HFFc6 (cell line): ENCODE results near the gene SP140. TPM values are rescaled to one million over a fixed set of nuclear protein-coding genes. Genes with fewer than 3 reads are reported as not detected.
"Not testable (repeated sequence)": the region's sequence is repeated elsewhere in the genome, so short reads cannot be mapped to it uniquely, and the experiment has no call there.

ENCODE experiments used
- DNase-seq: peaks from one replicate; pipeline ENCODE4 v3.0.0-alpha.2; 2018
- H3K27ac Mint-ChIP-seq: 2 replicates; pipeline ENCODE4 v1.8.0; 2020; ENCODE audit warnings: mild to moderate bottlenecking, mixed read lengths
- H3K27me3 Mint-ChIP-seq: 2 replicates; pipeline ENCODE4 v1.8.0; 2021; ENCODE audit warnings: mild to moderate bottlenecking, moderate library complexity, mixed read lengths; ENCODE audit not compliant: insufficient read depth
- H3K36me3 Mint-ChIP-seq: 2 replicates; pipeline ENCODE4 v1.8.0; 2021; ENCODE audit warnings: low read depth, mixed read lengths
- H3K4me1 Mint-ChIP-seq: 2 replicates; pipeline ENCODE4 v1.8.0; 2020; ENCODE audit warnings: low read depth, mixed read lengths
- H3K4me3 Mint-ChIP-seq: 2 replicates; pipeline ENCODE4 v1.8.0; 2020; ENCODE audit warnings: mild to moderate bottlenecking, moderate library complexity, mixed read lengths
- H3K9me3 Mint-ChIP-seq: 2 replicates; pipeline ENCODE4 v1.8.0; 2020; ENCODE audit warnings: mild to moderate bottlenecking, mixed read lengths
- CTCF ChIP-seq: fragments of 200-600 bp; sonication (generic); IDR thresholded peaks from 2 replicates; pipeline ENCODE4 v1.5.0; 2021; ENCODE audit warnings: antibody characterized with exemption, mild to moderate bottlenecking
- total RNA-seq, 6 experiments: library from RNA; stranded (reverse); fragmentation: NEBNext Ultra II Directional; extraction: Animal tissue kit (Norgen Biotek cat#: 25700); gene quantifications; 2 replicates in 1 of 6; 3 replicates in 5 of 6; pipeline ENCODE4 v1.2.3, GENCODE V29; 2021

SP140 gene
- total RNA-seq, 6 experiments from 2014 or later: 0.12 to 1.6 (median 0.69) TPM

- H3K27ac Mint-ChIP-seq: no peak overlapping the region
- H3K4me3 Mint-ChIP-seq: no peak overlapping the region
- H3K27me3 Mint-ChIP-seq: peaks cover 4% of the 10 kb centered on the region
- H3K4me1 Mint-ChIP-seq: no peaks in the 10 kb centered on the region
- DNase-seq: no peak
- no peaks in the 10 kb centered on the region for H3K36me3 Mint-ChIP-seq
- no peak for TF ChIP-seq CTCF
- no peaks in the 10 kb centered on the region for H3K9me3 Mint-ChIP-seq
Measured at GRCh38 chr2:230254152-230254881, 28.8 kb downstream of the SP140 start.

- Mint-ChIP-seq H3K9me3 (no peaks in the 10 kb centered on the region), H3K27ac (no peak overlapping the region), H3K4me1 (no peaks in the 10 kb centered on the region), H3K36me3 (no peaks in the 10 kb centered on the region), H3K27me3 (peaks cover 4% of the 10 kb centered on the region), H3K4me3 (no peak overlapping the region)
- TF ChIP-seq CTCF: no peak
- DNase-seq: no peak
Measured at GRCh38 chr2:230256733-230257332, 31.3 kb downstream of the SP140 start.

- no peak overlapping the region for H3K27ac Mint-ChIP-seq
- H3K9me3 Mint-ChIP-seq: no peaks in the 10 kb centered on the region
- no peaks in the 10 kb centered on the region for H3K36me3 Mint-ChIP-seq
- no peak for TF ChIP-seq CTCF
- peaks cover 4% of the 10 kb centered on the region for H3K27me3 Mint-ChIP-seq
- no peak for DNase-seq
- H3K4me1 Mint-ChIP-seq: no peaks in the 10 kb centered on the region
- H3K4me3 Mint-ChIP-seq: no peak overlapping the region
Measured at GRCh38 chr2:230258483-230258882, 32.9 kb downstream of the SP140 start.

- DNase-seq: no peak
- Mint-ChIP-seq H3K4me3 (no peak overlapping the region), H3K27me3 (peaks cover 6% of the 10 kb centered on the region), H3K4me1 (no peaks in the 10 kb centered on the region), H3K27ac (no peak overlapping the region), H3K36me3 (no peaks in the 10 kb centered on the region), H3K9me3 (no peaks in the 10 kb centered on the region)
- TF ChIP-seq CTCF: no peak
Measured at GRCh38 chr2:230262246-230262645, 36.7 kb downstream of the SP140 start.

- H3K4me3 Mint-ChIP-seq, H3K36me3 Mint-ChIP-seq, DNase-seq, H3K4me1 Mint-ChIP-seq, H3K27me3 Mint-ChIP-seq, H3K27ac Mint-ChIP-seq, H3K9me3 Mint-ChIP-seq: not testable (repeated sequence)
Measured at GRCh38 chr2:230264945-230265344, 39.4 kb downstream of the SP140 start.

- Mint-ChIP-seq H3K9me3 (no peaks in the 10 kb centered on the region), H3K36me3 (no peaks in the 10 kb centered on the region), H3K27ac (no peak overlapping the region), H3K27me3 (peaks cover 10% of the 10 kb centered on the region), H3K4me3 (no peak overlapping the region), H3K4me1 (peaks cover 4% of the 10 kb centered on the region; the same call in 1 of the 2 replicates)
- DNase-seq: no peak
- TF ChIP-seq CTCF: no peak
Measured at GRCh38 chr2:230266638-230267037, 41.1 kb downstream of the SP140 start.
